H9 (cell line): Measurements from ENCODE around the gene ZNF444. TPM values are rescaled to one million over a fixed set of nuclear protein-coding genes. Genes with fewer than 3 reads are reported as not detected.

Experiments
- DNase-seq: peaks from one replicate; pipeline ENCODE4 v3.0.0-alpha.2; 2017
- H2AFZ ChIP-seq: one replicate; pipeline ENCODE4 v1.6.1; 2013; ENCODE audit warnings: mild to moderate bottlenecking, low read length, control low read depth, moderate library complexity
- H2AK5ac ChIP-seq: 2 replicates; pipeline ENCODE4 v1.6.1; 2013; ENCODE audit warnings: low read length, control low read depth, mixed read lengths; ENCODE audit not compliant: insufficient read length
- H2BK120ac ChIP-seq: one replicate; pipeline ENCODE4 v1.6.1; 2013; ENCODE audit warnings: low read depth, mild to moderate bottlenecking, low read length, control low read depth, inconsistent platforms; ENCODE audit not compliant: poor library complexity, severe bottlenecking
- H2BK12ac ChIP-seq: 2 replicates; pipeline ENCODE4 v1.6.1; 2013; ENCODE audit warnings: low read length, control low read depth, mixed read lengths, low read depth; ENCODE audit not compliant: insufficient read length
- H2BK15ac ChIP-seq: 2 replicates; pipeline ENCODE4 v1.6.1; 2013; ENCODE audit warnings: low read depth, low read length, control low read depth
- H2BK20ac ChIP-seq: one replicate; pipeline ENCODE4 v1.6.1; 2013; ENCODE audit warnings: low read depth, mild to moderate bottlenecking, low read length, control low read depth, inconsistent platforms; ENCODE audit not compliant: poor library complexity, severe bottlenecking
- H2BK5ac ChIP-seq: 2 replicates; pipeline ENCODE4 v1.6.1; 2013; ENCODE audit warnings: low read length, control low read depth, mixed read lengths; ENCODE audit not compliant: insufficient read length
- H3K14ac ChIP-seq: 2 replicates; pipeline ENCODE4 v1.6.1; 2013; ENCODE audit warnings: low read length, control low read depth; ENCODE audit not compliant: insufficient read depth
- H3K18ac ChIP-seq: 2 replicates; pipeline ENCODE4 v1.6.1; 2013; ENCODE audit warnings: low read depth, mild to moderate bottlenecking, mixed read lengths, low read length, control low read depth; ENCODE audit not compliant: insufficient read length
- H3K23ac ChIP-seq: 2 replicates; pipeline ENCODE4 v1.6.1; 2013; ENCODE audit warnings: low read length, control low read depth, mixed read lengths, low read depth; ENCODE audit not compliant: insufficient read length
- H3K23me2 ChIP-seq: 2 replicates; pipeline ENCODE4 v1.6.1; 2013; ENCODE audit warnings: low read depth, mild to moderate bottlenecking, mixed read lengths, low read length, control low read depth; ENCODE audit not compliant: insufficient read length, poor library complexity, severe bottlenecking
- H3K27ac ChIP-seq: 2 replicates; pipeline ENCODE4 v1.5.1; 2013; ENCODE audit warnings: low read length, control low read depth, mixed read lengths, low read depth; ENCODE audit not compliant: insufficient read length
- H3K27me3 ChIP-seq: 2 replicates; pipeline ENCODE4 v1.6.1; 2013; ENCODE audit warnings: low read length, control low read depth, inconsistent platforms; ENCODE audit not compliant: insufficient read depth
- H3K4ac ChIP-seq: 2 replicates; pipeline ENCODE4 v1.6.1; 2013; ENCODE audit warnings: low read depth, mild to moderate bottlenecking, control low read depth, inconsistent platforms, low read length, moderate library complexity
- H3K4me1 ChIP-seq: 2 replicates; pipeline ENCODE4 v1.6.1; 2013; ENCODE audit warnings: low read length, control low read depth, inconsistent platforms; ENCODE audit not compliant: insufficient read depth
- H3K4me2 ChIP-seq: 2 replicates; pipeline ENCODE4 v1.6.1; 2013; ENCODE audit warnings: low read length, control low read depth, mixed read lengths; ENCODE audit not compliant: insufficient read length, insufficient read depth
- H3K56ac ChIP-seq: 2 replicates; pipeline ENCODE4 v1.6.1; 2013; ENCODE audit warnings: low read depth, mild to moderate bottlenecking, mixed read lengths, low read length, control low read depth; ENCODE audit not compliant: insufficient read length
- H3K79me1 ChIP-seq: 2 replicates; pipeline ENCODE4 v1.6.1; 2013; ENCODE audit warnings: low read depth, mild to moderate bottlenecking, moderate library complexity, low read length, control low read depth, inconsistent platforms; ENCODE audit not compliant: insufficient read depth, poor library complexity, severe bottlenecking
- H3K79me2 ChIP-seq: 2 replicates; pipeline ENCODE4 v1.6.1; 2013; ENCODE audit warnings: low read length, control low read depth, inconsistent platforms; ENCODE audit not compliant: insufficient read depth
- H3K9ac ChIP-seq: 2 replicates; pipeline ENCODE4 v1.6.1; 2013; ENCODE audit warnings: low read length, control low read depth, mixed read lengths; ENCODE audit not compliant: insufficient read length; ENCODE audit errors: extremely low read depth
- H3K9me3 ChIP-seq: one replicate; pipeline ENCODE4 v1.6.1; 2013; ENCODE audit warnings: low read depth, low read length, inconsistent platforms; ENCODE audit not compliant: control insufficient read depth
- H3T11ph ChIP-seq: one replicate; pipeline ENCODE4 v1.6.1; 2013; ENCODE audit warnings: mild to moderate bottlenecking, low read length, control low read depth, inconsistent platforms
- H4K20me1 ChIP-seq: one replicate; pipeline ENCODE4 v1.6.1; 2013; ENCODE audit not compliant: control insufficient read depth, insufficient read length, insufficient read depth
- H4K5ac ChIP-seq: 2 replicates; pipeline ENCODE4 v1.6.1; 2013; ENCODE audit warnings: low read depth, mild to moderate bottlenecking, mixed read lengths, low read length, control low read depth; ENCODE audit not compliant: insufficient read length
- H4K8ac ChIP-seq: replicated peaks from 2 replicates; pipeline ENCODE4 v1.6.1; 2013; ENCODE audit warnings: low read length, control low read depth, mixed read lengths, low read depth; ENCODE audit not compliant: insufficient read length
- H4K91ac ChIP-seq: 2 replicates; pipeline ENCODE4 v1.6.1; 2013; ENCODE audit warnings: low read depth, mild to moderate bottlenecking, moderate library complexity, mixed read lengths, low read length, control low read depth; ENCODE audit not compliant: insufficient read length
- H3K27ac Mint-ChIP-seq, 3 experiments: 2 replicates in 2 of 3; 3 replicates in 1 of 3; pipeline ENCODE4 v1.8.0; 2020 to 2021; ENCODE audit warnings: mixed read lengths in 3 of 3, mild to moderate bottlenecking in 1 of 3, moderate library complexity in 1 of 3
- H3K27me3 Mint-ChIP-seq: 2 replicates; pipeline ENCODE4 v1.8.0; 2021; ENCODE audit warnings: low read depth, mild to moderate bottlenecking, moderate library complexity, mixed read lengths
- H3K36me3 Mint-ChIP-seq, 3 experiments: 2 replicates in 2 of 3; 3 replicates in 1 of 3; pipeline ENCODE4 v1.8.0; 2020 to 2021; ENCODE audit warnings: low read depth in 3 of 3, mixed read lengths in 3 of 3; ENCODE audit not compliant: insufficient read depth in 1 of 3
- H3K4me1 Mint-ChIP-seq, 2 experiments: 2 replicates each; pipeline ENCODE4 v1.8.0; 2020; ENCODE audit warnings: mixed read lengths in 2 of 2
- H3K4me3 Mint-ChIP-seq, 2 experiments: 2 replicates in 1 of 2; 3 replicates in 1 of 2; pipeline ENCODE4 v1.8.0; 2020 to 2021; ENCODE audit warnings: mild to moderate bottlenecking in 2 of 2, mixed read lengths in 2 of 2, moderate library complexity in 1 of 2
- H3K9me3 Mint-ChIP-seq, 2 experiments: 2 replicates in 1 of 2; 3 replicates in 1 of 2; pipeline ENCODE4 v1.8.0; 2020; ENCODE audit warnings: mild to moderate bottlenecking in 2 of 2, mixed read lengths in 2 of 2, moderate library complexity in 1 of 2
- CTCF ChIP-seq: fragments of 200-600 bp; sonication (generic); conservative IDR thresholded peaks from 3 replicates; pipeline ENCODE4 v1.8.0; 2021; ENCODE audit warnings: antibody characterized with exemption, mild to moderate bottlenecking
- WGBS: extraction: QIAGEN DNeasy Blood & Tissue Kit; methylation state at CpG from one replicate; pipeline ENCODE4 v1.1.7; 2013; ENCODE audit warnings: missing lambda C conversion rate, low lambda C conversion rate, mixed read lengths; ENCODE audit not compliant: insufficient read length; ENCODE audit errors: extremely low coverage; 5-methylcytosine and 5-hydroxymethylcytosine counted together
- total RNA-seq: library from RNA; stranded (reverse); gene quantifications from 2 replicates; pipeline ENCODE4 v1.2.1, GENCODE V29; 2021

ZNF444 gene
- total RNA-seq, 1 experiment from 2014 or later = 49.7 TPM

- Histone ChIP-seq H4K20me1 (peaks cover 3% of the 10 kb centered on the region), H4K8ac (no peak overlapping the region)
These were observed 34.7 kb upstream of the ZNF444 start for GRCh38 chr19:56106397-56106849.

More at GRCh38 chr19:56106397-56106849, 34.7 kb upstream of the ZNF444 start:
- Histone ChIP-seq H3K9ac (no peak overlapping the region), H3K23ac (no peak overlapping the region), H2BK120ac (no peak overlapping the region), H2BK20ac (no peak overlapping the region), H4K91ac (no peak overlapping the region), H3K56ac (no peak overlapping the region), H3K27ac (no peak overlapping the region), H3K4me1 (peaks cover 6% of the 10 kb centered on the region; the same call in 1 of the 2 replicates), H3K4me2 (no peak overlapping the region), H2BK5ac (no peak overlapping the region), H2BK15ac (no peak overlapping the region), H3K4ac (no peak overlapping the region), H3K79me2 (peaks cover 46% of the 10 kb centered on the region; the same call in 1 of the 2 replicates), H3K79me1 (no peaks in the 10 kb centered on the region), H3K9me3 (no peaks in the 10 kb centered on the region), H2AFZ (no peak overlapping the region), H4K5ac (no peak overlapping the region), H2BK12ac (no peak overlapping the region), H3K14ac (no peak overlapping the region), H3K27me3 (no peaks in the 10 kb centered on the region), H3K23me2 (no peaks in the 10 kb centered on the region), H3T11ph (no peak overlapping the region), H2AK5ac (no peak overlapping the region), H3K18ac (peak overlapping the region; percentile 66)
- Mint-ChIP-seq H3K4me1 (peaks cover 40 to 53% of the 10 kb centered on the region in 2 experiments), H3K27me3 (no peaks in the 10 kb centered on the region), H3K27ac (peak overlapping the region; percentile 11 to 91 (median 88); a peak in 4 of 7 replicates), H3K9me3 (no peaks in the 10 kb centered on the region), H3K4me3 (peak overlapping the region in 1 of 2 experiments; percentile 38; a peak in 1 of 5 replicates), H3K36me3 (peaks cover 6 to 22% (median 13%) of the 10 kb centered on the region in 3 experiments)
- no CpG with 5 or more reads among the region's 27 CpGs for WGBS
- no peak for TF ChIP-seq CTCF
- no peak for DNase-seq
